GM21717 (cell line): ENCODE measurements around the gene SLF2.
"Not testable (repeated sequence)": the region's sequence is repeated elsewhere in the genome, so short reads cannot be mapped to it uniquely, and the experiment has no call there.

Experiments
- ATAC-seq: cut with Tn5 transposase; IDR thresholded peaks from one replicate; pipeline ENCODE4 v1.9.1; 2021; ENCODE audit warnings: mild to moderate bottlenecking, moderate library complexity; ENCODE audit not compliant: unreplicated experiment

Gene SLF2

DNA sequence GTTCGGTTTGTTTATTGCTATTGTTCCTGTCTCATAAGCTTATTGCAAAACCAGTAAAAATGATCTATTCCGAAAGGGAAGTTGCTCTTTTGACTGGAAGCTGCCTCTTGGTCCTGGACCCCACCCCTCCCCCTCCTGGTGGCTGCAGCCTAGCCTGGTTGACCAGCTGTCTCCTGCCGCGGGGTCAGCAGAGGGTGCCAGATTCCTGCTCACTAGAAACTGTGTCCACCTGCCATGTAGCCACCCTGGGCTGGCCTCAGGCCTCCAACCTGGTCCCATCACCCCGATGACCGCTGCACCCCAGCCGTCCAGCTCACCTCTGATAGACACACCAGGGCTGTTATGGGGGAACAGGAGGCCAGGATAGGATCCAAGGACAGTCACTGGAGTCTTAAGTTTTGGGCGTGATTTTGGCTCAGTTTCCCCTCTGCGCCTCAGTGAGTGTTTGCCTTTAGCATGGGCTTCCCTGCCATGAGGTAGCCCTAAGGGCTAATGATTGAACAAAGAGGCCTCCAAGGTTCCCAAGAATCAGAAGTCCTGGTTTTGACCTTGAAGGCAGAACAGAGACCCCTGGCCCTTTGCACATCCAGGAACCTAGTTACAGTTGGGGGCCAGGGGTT is 32.9 kb upstream of the SLF2 start:
- no peak for ATAC-seq

DNA sequence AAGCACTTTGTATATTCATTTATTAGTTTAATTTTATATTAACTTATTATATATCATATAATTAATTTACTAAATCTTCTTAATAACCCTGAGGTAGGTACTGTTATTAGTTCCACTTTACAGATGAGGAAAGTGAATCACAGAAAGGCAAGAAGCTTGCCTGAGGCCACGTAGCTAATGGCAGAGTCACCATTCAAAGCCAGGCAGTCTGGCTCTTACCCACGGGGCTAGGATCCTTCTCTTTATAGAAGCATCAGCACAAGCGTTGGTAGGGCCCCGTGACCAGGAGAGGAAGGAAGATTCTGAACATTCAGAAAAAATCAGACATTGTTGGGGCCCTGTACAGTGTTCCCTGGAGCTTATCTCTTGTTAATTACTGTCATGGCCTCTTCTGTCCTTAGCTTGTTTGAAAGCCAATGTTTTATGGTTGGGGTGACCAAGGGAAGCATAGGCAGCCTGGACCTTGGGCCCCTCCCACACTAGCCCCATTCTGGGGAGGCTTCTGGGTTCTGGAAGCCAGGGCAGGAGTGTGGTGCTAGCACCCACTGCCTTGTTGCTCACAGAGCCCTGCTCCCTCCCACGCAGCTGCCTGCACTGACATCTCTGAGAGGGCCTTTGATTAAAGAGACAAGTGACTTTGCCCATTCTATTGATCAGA is 31.1 kb upstream of the SLF2 start:
- no peak for ATAC-seq

DNA sequence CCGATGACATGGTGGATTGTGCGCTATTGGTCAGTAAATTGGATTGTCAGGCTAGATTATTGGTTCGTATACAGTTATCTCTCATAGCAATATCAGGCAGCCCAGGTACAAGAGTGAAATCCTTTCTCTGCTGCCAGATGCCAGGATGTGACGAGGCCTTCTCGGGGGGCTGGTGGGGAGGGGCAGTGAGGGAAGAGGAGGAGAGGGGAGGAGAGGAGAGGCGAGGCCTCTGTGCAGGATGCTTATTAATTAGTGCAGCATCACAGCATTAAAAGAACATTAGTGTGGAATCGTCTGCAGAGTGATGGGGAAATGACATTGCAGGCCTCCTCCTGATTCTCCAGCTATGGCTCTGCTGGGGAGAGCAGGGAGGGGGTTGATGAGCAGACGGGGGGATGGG is 30.5 kb upstream of the SLF2 start:
- ATAC-seq = no peak

DNA sequence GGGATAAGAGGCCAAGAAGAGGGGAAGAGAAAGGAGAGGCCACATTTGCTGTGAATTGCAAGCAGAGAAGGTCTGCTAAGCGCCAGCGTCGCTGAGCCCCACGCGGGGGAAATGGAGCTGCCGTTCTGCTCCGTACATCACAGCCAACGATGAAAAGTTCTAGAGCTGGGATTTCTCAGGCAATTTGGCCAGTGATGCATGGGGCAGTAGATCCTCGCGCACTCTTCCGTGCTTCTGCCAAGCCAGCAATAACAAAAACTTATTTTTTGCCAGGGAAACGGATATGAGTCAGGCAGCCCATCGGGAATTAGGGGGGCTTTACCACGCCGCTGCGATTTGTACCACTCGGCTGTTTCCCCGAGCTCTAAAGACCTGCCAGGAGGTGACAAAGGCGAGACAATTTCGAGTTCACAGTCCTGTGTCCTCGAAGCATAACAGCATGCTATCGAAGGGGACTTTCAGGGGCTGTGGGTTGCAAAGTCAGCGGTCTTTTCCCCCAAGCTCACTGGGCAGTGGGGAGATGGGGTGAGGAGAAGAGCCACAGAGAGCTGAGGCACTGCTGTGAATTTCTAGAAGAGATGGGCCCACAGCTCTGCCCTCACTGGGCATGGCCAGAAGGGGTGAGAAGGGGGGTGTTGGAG is 30.0 kb upstream of the SLF2 start:
- no peak for ATAC-seq

DNA sequence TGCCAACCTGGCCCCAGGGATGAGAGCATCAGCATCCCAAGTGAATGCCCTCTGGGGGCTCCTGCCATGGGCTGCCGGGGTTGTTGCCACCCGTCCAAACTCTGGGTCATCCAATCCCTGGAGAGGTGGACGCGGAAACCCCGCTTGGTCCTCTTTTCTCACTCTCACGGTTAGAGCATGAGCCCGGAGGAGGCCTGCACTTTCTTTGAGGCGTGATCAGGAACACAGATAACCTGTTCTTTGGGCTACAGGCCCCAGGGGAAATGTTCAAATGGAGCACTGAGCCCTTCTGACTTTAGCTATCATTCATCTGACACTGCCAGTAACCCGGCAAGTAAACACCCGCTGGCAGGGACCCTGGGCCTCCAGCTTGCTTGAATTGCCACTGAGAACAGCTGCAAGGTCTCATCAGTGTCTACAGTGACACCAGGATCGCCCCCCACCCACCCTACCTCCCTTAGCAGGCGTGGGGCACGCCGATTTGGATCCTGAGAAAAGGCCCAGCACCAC is 29.4 kb upstream of the SLF2 start:
- no peak for ATAC-seq

DNA sequence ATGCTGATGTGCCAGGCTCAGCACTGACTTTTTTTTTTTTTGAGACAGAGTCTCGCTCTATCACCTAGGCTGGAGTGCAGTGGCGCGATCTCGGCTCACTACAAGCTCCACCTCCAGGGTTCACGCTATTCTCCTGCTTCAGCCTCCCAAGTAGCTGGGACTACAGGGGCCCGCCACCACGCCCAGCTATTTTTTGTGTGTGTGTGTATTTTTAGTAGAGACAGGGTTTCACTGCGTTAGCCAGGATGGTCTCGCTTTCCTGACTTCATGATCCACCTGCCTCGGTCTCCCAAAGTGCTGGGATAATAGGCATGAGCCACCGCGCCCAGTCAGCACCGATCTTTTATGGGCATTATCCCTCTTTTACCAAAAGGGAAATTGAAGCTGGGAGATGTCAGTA is 27.2 kb upstream of the SLF2 start:
- ATAC-seq = not testable (repeated sequence)

DNA sequence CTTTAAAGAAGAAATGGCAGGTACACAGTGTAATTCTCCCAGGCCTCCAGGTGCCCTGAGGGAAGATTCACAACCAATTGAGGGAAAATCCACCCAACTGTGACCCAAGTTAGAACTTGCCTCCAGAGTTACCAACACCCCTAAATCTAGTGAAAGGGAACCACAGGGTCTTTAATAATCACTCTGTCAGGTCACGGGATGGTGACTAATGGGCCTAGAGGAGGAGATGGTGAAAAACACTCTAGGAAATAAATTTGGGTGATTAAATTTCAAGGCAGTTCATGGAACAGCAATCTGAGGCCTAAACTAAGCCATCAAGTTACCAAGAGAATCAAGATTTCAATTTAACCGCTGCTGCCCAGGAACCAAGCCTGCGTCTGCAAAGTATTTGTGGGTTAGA is 26.7 kb upstream of the SLF2 start:
- no peak for ATAC-seq

DNA sequence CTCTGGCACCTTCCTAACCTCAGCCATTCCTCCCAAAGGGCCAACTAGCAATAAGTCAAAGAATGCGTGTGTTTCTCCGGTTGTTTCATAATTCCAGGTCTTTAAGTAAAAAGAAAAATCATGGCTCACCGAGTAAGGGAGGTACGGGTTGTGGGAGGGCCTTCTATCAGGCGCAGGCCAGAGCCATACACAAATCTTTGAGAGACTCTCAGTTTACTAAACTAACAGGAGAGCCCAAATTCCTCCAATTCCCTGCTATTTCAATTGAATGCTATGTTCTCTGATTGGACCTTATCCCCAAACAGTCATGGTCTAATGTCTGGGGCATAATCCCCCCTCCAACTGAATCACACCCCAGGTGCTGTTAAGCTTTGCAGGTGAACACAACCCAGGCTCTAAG is 26.2 kb upstream of the SLF2 start:
- ATAC-seq = no peak

DNA sequence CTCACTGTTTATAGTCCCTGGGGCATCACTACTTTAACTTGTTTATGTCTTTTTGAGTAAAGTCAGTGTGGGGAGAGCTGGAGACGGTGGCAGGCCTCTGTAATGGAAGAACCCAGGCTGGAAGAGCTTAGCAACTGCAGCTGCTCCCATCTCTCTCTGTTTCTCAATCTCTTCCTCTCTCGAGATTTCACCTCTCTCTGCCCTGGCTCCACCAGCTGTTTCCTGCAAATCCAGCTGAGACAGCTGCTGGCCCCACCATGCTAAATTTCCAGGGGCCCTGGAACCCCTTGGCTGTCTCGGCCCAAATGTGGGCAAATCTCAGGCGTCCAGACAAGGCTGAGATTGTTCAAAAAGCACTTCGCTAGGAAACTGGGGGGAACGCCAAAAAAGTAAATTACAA is 25.8 kb upstream of the SLF2 start:
- ATAC-seq = no peak

DNA sequence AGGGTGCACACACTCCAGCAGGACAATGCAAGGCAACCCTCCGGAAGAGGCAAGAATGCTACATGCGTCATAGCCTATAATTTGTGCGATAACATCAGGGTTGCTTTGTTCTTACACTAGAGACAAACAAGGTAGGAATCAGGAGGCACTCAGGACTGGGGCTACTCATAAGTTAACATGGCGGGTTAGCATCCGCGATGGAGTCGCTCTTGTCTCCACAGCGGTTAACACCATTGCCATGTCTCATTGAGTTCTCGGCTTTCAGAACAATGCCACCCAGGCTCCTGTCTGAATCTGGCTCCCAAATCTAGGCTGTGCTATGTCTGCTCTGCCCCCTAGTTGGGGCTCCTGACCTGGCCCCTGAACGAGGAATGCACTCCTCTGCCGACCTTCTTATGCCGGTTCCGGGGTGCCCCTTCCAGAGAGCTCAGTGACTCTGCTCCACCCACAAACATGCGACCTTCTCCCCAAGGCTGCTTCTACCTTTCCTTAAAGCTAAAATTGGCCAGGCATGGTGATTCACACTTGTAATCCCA is 24.9 kb upstream of the SLF2 start:
- no peak for ATAC-seq

DNA sequence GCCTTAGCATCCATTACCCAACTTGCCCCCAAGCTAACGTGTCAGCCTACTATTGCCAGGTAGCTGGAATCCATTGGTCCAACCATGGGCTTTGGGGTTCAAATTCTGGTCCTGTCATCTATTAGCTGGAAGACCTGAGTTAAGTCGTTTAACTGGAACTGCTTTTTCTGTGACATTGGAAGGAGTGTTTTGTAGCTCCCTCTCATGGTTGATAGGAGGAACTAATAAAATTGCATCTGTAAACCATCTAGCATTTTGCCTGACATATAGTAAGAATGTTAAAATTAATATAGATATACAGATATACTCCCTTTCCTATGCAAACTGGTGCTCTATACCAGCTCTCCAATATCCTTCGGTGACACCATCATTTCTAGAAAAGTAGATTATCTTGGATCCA is 23.8 kb upstream of the SLF2 start:
- no peak for ATAC-seq

DNA sequence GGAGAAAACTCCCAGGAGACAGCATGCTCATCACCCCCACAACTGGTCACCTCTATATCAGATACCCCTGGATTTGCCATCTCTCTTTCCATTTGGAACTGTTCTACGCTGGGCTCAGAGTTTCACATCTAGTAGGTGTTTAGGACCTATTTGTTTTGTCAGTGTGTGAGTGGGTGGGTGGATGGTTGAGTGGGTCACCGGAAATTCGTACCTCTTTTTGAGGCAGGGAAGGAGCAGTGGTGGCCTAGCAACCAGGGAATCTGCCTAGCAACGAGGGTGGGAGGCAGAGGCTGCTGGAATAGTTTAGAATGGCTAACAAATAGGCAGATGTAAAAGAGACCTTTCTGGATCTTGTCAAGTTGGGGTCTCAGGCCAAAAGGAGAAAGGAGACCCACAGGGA is 23.2 kb upstream of the SLF2 start:
- no peak for ATAC-seq

DNA sequence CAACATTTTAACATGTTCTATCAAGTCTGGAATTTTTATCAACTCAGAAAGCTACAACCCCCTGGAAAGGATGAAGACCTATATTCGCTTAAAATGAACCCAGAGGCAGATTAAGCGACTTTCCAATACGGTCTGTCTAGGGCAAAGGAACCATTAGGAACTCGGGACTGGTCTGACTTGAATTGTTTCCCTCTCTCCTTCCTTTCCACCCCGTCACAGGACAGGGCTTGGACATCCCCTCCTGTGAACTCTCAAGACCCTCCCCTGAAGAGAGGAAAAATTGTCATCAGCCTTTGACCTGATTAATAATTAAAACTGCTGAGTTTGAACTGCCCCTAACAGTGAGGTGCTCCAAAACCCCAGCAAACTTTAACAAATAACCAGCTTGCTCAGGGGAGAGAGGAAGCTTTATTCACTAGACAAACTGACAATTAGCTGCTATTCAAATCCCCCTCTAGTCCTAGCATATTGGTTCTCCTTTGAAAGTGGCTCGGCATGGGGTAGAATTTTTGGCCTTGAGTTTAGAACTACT is 22.6 kb upstream of the SLF2 start:
- ATAC-seq = no peak

DNA sequence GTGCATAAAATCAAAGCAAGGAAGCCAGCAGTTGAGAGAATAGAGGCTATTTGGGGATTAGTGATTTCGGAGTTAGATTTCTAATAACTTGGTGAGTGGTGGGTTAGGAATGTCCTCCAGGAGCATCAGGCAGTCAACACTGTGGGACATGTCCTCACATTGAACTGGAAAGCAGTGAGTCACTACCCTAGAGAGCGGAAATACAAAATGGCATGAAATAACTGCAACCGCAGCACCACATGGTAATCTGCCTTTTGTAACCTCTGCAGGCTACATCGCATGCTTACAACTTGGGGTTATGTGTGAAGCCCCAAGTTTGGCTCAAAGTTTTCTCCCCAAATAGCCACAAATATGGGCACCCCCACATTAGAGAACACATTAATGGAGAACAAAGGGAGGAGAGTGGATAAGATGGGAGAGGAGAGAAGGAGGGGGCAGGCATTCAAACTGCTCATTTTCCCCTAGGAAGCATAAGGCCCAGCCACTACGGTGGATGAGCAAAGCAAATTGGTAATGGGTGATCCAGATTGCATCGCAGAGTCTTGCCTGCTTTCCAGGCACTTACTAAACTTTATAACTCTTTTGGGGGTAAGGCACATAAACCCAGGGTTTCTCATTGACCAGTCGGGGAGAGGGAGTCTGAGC is 22.0 kb upstream of the SLF2 start:
- ATAC-seq = no peak

DNA sequence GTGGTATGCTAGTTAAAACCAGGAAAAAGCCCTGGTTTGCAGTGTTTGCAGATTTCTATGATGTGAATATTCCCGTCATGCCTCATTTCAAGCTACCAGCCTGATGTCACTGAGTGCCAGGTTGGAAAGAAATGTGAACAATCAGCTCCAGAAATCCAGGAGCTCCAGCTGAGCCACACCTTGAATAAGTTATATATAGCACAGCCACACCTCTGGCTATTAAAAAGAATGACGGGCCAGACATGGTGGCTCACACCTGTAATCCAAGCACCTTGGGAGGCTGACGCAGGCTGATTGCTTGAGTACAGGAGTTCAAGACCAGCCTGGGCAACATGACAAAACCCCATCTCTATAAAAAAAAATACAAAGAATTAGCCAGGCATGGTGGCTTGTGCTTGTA is 18.7 kb upstream of the SLF2 start:
- ATAC-seq = no peak

DNA sequence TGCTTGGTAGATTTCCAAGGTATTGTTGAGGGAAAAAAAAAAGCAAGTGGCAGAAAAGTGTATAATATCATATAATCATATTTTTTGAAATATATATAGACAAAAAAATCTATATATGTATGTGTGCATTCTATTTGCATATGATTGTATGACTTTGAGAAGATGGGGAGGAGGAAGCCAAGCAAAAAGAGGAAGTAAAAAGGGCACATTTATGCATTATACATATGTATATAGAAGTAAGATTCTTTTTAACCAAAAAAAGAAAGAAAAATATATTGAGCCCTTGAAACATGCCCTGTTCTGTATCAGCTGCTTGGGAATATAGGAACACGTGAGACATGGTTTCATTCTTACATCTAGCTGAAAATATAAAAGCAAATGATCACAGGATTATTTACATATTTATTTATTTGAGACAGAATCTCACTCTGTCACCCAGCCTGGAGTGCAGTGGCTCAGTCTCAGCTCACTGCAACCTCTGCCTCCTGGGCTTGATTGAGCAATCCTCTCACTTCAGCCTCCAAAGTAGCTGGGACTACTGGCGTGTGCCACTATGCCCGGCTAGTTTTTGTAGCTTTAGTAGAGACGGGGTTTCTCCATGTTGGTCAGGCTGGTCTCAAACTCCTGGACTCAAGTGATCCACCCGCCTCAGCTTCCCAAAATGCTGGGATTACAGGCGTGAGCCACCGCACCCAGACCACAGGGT is 18.0 kb upstream of the SLF2 start:
- ATAC-seq = no peak

DNA sequence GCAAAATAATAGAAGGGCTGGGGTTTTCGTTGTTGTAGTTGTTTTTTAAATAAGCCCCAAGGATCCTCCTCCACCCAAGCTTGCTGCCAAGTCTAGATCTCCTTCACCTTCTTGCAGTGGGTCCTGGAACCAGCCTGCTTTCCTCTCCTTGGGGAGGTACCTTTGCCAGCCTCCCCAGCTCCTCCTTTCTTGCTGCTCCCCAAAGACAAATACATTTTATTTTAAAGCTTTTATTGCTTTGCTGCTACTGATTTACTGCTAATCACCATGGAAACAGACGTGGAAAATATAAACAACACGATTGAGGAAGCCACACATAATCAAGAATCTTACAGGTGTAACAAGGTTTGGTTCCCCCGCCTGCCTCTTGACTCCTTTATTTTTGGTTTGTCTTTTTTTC is 17.4 kb upstream of the SLF2 start:
- ATAC-seq = no peak

DNA sequence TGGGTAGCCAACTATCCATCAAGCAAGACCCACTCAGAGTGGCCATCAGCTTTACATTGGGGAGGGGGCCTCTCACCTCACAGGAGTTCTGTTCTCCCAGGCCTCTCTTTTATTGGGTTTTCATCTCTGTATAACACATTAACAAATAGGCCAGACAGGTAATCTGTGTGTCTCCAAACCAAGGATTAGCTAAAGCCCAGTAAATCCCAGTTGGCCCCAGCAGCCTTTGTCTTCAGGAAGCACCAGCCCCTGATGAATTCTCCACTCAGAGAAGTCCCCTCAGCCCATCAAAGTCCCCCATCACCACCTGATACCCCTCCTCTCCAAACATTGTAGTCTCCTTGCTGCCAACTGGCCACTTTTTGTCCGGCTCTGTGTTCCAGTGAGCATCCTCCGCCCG is 16.9 kb upstream of the SLF2 start:
- ATAC-seq = no peak

DNA sequence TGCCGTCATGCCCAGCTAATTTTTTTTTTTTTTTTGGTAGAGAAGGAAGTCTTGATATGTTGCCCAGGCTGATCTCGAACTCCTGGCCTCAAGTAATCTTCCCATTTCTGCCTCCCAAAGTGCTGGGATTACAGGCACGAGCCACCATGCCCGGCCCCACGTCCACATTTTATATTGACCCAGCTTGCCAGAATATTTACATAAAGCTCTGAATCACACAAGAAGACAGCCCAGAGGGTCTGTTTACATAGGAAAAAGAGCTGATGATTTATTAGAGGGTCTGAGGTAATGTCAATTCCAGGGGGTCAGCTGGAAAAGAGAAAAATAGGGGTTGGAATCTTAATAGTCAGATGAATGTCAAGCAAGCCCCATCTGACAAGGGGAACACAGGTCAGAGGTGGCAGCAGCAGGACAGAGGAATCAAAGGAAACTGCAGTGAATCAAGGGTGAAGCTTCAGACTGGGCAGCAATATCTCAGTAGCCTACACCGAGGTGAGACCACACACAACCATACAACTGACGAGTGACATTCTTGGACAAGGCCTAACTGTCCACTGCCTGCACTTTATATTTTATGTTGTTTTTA is 15.8 kb upstream of the SLF2 start:
- ATAC-seq = no peak

DNA sequence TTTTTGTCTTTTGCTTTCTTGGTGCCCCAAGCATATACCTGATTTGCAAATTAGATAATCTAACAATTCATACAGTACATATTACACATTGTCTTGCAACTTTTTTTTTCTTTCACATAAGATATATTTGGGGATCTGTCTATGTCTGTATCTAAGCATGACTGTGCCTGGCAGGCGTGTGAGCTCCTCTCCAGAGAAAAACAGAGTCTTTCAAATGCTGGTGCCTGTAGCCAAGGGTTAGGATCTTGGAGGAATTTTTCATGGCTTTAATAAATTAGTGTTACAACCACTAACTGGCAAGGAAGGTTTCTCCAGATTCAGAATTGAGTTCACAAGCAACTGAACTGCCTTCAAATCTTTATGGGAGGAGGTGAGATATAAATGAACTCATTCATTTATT is 14.8 kb upstream of the SLF2 start:
- no peak for ATAC-seq
